VCaP (cell line): ENCODE data around the gene UBE2Q2.

ENCODE experiments used
- H3K27ac ChIP-seq: fragments of 450-650 bp; 2 replicates; pipeline ENCODE4 v1.5.1; 2017
- TF ChIP-seq, protein P1 (sequence below): fragments of 450-650 bp; conservative IDR thresholded peaks from 2 replicates; pipeline ENCODE4 v1.5.1; 2017; ENCODE audit warnings: mild to moderate bottlenecking, moderate library complexity

Gene UBE2Q2

DNA sequence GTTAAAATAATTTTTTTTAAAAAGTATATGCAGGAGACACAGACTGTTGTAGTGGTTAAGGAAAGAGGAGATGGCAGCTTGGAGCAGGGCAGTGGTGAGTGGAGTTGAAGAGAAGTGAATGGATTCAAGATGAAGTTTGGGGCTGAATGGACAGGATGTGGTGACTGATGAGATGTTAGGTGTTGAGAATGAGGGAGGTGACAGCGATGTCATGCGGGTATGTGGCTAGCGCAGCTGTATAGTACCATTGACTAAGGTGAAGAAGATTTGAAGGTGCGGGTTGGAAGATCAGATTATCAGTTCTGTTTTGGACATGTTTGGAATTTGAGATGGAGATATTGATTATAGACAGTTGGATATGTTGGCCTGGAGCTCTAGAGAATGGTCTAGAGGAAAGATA is 80.5 kb downstream of the UBE2Q2 start:
- H3K27ac ChIP-seq = no peak overlapping the region
- TF ChIP-seq, protein P1, sequence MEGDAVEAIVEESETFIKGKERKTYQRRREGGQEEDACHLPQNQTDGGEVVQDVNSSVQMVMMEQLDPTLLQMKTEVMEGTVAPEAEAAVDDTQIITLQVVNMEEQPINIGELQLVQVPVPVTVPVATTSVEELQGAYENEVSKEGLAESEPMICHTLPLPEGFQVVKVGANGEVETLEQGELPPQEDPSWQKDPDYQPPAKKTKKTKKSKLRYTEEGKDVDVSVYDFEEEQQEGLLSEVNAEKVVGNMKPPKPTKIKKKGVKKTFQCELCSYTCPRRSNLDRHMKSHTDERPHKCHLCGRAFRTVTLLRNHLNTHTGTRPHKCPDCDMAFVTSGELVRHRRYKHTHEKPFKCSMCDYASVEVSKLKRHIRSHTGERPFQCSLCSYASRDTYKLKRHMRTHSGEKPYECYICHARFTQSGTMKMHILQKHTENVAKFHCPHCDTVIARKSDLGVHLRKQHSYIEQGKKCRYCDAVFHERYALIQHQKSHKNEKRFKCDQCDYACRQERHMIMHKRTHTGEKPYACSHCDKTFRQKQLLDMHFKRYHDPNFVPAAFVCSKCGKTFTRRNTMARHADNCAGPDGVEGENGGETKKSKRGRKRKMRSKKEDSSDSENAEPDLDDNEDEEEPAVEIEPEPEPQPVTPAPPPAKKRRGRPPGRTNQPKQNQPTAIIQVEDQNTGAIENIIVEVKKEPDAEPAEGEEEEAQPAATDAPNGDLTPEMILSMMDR = no peak

DNA sequence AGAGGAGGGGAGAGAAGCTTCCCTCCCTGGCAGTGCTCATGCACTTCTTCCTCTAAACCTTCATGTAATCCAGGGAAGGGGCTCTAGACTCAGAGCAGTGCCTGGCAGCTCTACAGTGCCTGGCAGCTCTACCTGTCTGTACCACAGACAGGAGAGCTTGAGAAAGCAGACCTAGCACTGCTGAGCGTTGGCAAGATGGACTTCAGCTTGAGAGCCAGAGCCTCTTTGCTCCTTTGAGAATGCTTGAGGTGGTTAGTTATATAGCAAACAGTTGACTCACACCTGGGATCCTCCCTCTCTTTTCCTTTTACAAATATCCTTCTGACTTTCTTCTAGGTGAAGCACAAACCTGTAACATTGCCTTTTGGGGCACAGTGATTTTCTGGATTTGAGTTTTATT is 81.3 kb downstream of the UBE2Q2 start:
- H3K27ac ChIP-seq = no peak overlapping the region
- TF ChIP-seq, protein P1 = no peak

- TF ChIP-seq, protein P1 = no peak
- no peak overlapping the region for H3K27ac ChIP-seq
Measured at GRCh38 chr15:75925440-75925839, 82.2 kb downstream of the UBE2Q2 start.

DNA sequence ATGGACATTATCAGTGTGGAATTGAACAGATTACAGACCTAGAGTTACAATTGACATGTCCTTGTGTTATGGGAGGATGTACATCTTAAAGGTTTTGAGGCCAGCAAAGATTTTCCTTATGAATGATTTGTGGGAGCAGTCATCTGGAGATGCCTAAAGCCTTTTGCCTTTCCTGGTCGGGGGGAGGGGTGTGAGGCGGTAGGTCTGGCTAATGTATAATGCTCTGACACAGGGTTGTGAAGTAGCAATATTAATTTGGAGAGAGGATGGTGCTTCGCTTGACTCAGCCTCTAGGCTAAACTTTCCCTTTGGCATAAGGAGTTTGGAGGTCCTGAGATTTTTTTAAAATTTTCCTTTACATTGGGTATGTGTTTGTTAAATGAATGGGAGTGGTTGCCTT is 83.7 kb downstream of the UBE2Q2 start:
- H3K27ac ChIP-seq = no peak overlapping the region
- TF ChIP-seq, protein P1 = no peak

- TF ChIP-seq, protein P1 = no peak
- no peak overlapping the region for H3K27ac ChIP-seq
Measured at GRCh38 chr15:75927601-75928000, 84.4 kb downstream of the UBE2Q2 start.

- no peak overlapping the region for H3K27ac ChIP-seq
- TF ChIP-seq, protein P1 = peak; percentile 73
Measured at GRCh38 chr15:75928680-75929608, 85.7 kb downstream of the UBE2Q2 start.

GRCh38 chr15:75929799-75930565 is 86.7 kb downstream of the UBE2Q2 start:
- TF ChIP-seq, protein P1 = no peak
- no peak overlapping the region for H3K27ac ChIP-seq
